IMR-90 (cell line): Measurements from ENCODE around the gene ROM1. TPM values are rescaled to one million over a fixed set of nuclear protein-coding genes. Genes with fewer than 3 reads are reported as not detected.
A peak's percentile ranks its signal among the peaks of the same experiment; 100 is the strongest.

Experiments used
- ATAC-seq: fragments of 200-7000 bp; cut with Tn5 transposase; 2 replicates; pipeline ENCODE4 v1.9.1; 2020; ENCODE audit warnings: low read depth, mild to moderate bottlenecking, moderate library complexity
- BruUV-seq: library from RNA; stranded (reverse); fragments of 400-500 nt; replicated peaks from 2 replicates; lab custom pipeline; 2021; lab: Mats Ljungman, UMichigan
- CTCF ChIA-PET: fragments of 300-600 bp; formaldehyde crosslinking; extraction: SDS; loops from one replicate; lab custom pipeline; 2021; ENCODE audit warnings: antibody characterized with exemption; lab: Yijun Ruan, JAX
- POLR2A ChIA-PET: fragments of 300-600 bp; sonication (Branson Sonifier 250); formaldehyde crosslinking; loops from one replicate; lab custom pipeline; 2022; ENCODE audit warnings: antibody characterized with exemption; ENCODE audit not compliant: unreplicated experiment; lab: Charles Lee
- DNase-seq: peaks from one replicate; pipeline ENCODE4 v3.0.0; 2013
- H2AFZ ChIP-seq: replicated peaks from 2 replicates; pipeline ENCODE3; 2013; ENCODE audit warnings: low read length, mild to moderate bottlenecking; ENCODE audit not compliant: poor library complexity
- H2AK5ac ChIP-seq: 2 replicates; pipeline ENCODE4 v1.6.1; 2013; ENCODE audit warnings: low read depth, low read length, inconsistent platforms
- H2AK9ac ChIP-seq: replicated peaks from 2 replicates; pipeline ENCODE3; 2013; ENCODE audit warnings: mild to moderate bottlenecking, low read depth, low read length, moderate library complexity; ENCODE audit not compliant: poor library complexity
- H2BK120ac ChIP-seq: 2 replicates; pipeline ENCODE4 v1.6.1; 2013; ENCODE audit warnings: low read depth, low read length, inconsistent platforms
- H2BK15ac ChIP-seq: 3 replicates; pipeline ENCODE4 v1.6.1; 2013; ENCODE audit warnings: low read depth, low read length, inconsistent platforms
- H2BK20ac ChIP-seq: 2 replicates; pipeline ENCODE4 v1.6.1; 2013; ENCODE audit warnings: low read depth, mild to moderate bottlenecking, inconsistent platforms, low read length, moderate library complexity
- H2BK5ac ChIP-seq: 2 replicates; pipeline ENCODE4 v1.6.1; 2013; ENCODE audit warnings: mild to moderate bottlenecking, low read depth, low read length, inconsistent platforms; ENCODE audit not compliant: poor library complexity, severe bottlenecking
- H3K14ac ChIP-seq: replicated peaks from 2 replicates; pipeline ENCODE4 v1.6.1; 2013; ENCODE audit warnings: low read depth, low read length, inconsistent platforms
- H3K18ac ChIP-seq: 2 replicates; pipeline ENCODE4 v1.6.1; 2013; ENCODE audit warnings: low read depth, low read length, control low read depth
- H3K23ac ChIP-seq: 2 replicates; pipeline ENCODE4 v1.6.1; 2013; ENCODE audit warnings: low read depth, low read length, inconsistent platforms
- H3K27ac ChIP-seq: 2 replicates; pipeline ENCODE4 v1.5.1; 2013; ENCODE audit warnings: mild to moderate bottlenecking, control low read depth, low read length; ENCODE audit not compliant: insufficient read depth
- H3K27me3 ChIP-seq: 2 replicates; pipeline ENCODE4 v1.6.1; 2013; ENCODE audit warnings: low read length; ENCODE audit not compliant: control insufficient read depth, insufficient read depth
- H3K36me3 ChIP-seq: 2 replicates; pipeline ENCODE4 v1.6.1; 2013; ENCODE audit warnings: low read length, mixed read lengths; ENCODE audit not compliant: control insufficient read depth, insufficient read depth
- H3K4ac ChIP-seq: 2 replicates; pipeline ENCODE4 v1.6.1; 2013; ENCODE audit warnings: low read depth, low read length, inconsistent platforms
- H3K4me1 ChIP-seq: 2 replicates; pipeline ENCODE4 v1.6.1; 2013; ENCODE audit warnings: low read length, mixed read lengths; ENCODE audit not compliant: control insufficient read depth, insufficient read depth
- H3K4me2 ChIP-seq: 2 replicates; pipeline ENCODE4 v1.6.1; 2013; ENCODE audit warnings: low read depth, mild to moderate bottlenecking, control low read depth, low read length, moderate library complexity
- H3K4me3 ChIP-seq: 2 replicates; pipeline ENCODE4 v1.5.1; 2013; ENCODE audit warnings: low read depth, mild to moderate bottlenecking, control low read depth, low read length, moderate library complexity; ENCODE audit not compliant: insufficient read depth
- H3K56ac ChIP-seq: 2 replicates; pipeline ENCODE4 v1.6.1; 2013; ENCODE audit warnings: low read length, inconsistent platforms; ENCODE audit not compliant: insufficient read depth; ENCODE audit errors: extremely low read depth
- H3K79me1 ChIP-seq, 2 experiments: 2 replicates each; pipeline ENCODE4 v1.6.1; 2013; ENCODE audit warnings: low read length in 2 of 2, inconsistent platforms in 1 of 2, low read depth in 1 of 2
- H3K9ac ChIP-seq: 2 replicates; pipeline ENCODE4 v1.6.1; 2013; ENCODE audit warnings: low read depth, low read length, control low read depth
- H3K9me1 ChIP-seq: 2 replicates; pipeline ENCODE4 v1.6.1; 2013; ENCODE audit warnings: low read length, inconsistent platforms; ENCODE audit not compliant: insufficient read depth
- H3K9me3 ChIP-seq: 2 replicates; pipeline ENCODE4 v1.6.1; 2013; ENCODE audit warnings: low read length; ENCODE audit not compliant: control insufficient read depth, insufficient read depth
- H4K20me1 ChIP-seq: 2 replicates; pipeline ENCODE4 v1.6.1; 2013; ENCODE audit warnings: low read length, inconsistent platforms; ENCODE audit not compliant: insufficient read depth
- H4K5ac ChIP-seq: 2 replicates; pipeline ENCODE4 v1.6.1; 2013; ENCODE audit warnings: mild to moderate bottlenecking, low read depth, low read length, control low read depth
- H4K8ac ChIP-seq, 2 experiments: 2 replicates each; pipeline ENCODE4 v1.6.1; 2013; ENCODE audit warnings: low read depth in 2 of 2, low read length in 2 of 2, control low read depth in 1 of 2, inconsistent platforms in 1 of 2
- H4K91ac ChIP-seq: 2 replicates; pipeline ENCODE4 v1.6.1; 2013; ENCODE audit warnings: low read depth, low read length, inconsistent platforms; ENCODE audit not compliant: insufficient read depth
- BHLHE40 ChIP-seq: fragments of 150-350 bp; IDR thresholded peaks from 2 replicates; pipeline ENCODE4 v1.6.1; 2016; ENCODE audit warnings: mild to moderate bottlenecking, low read depth, low read length
- CEBPB ChIP-seq: IDR thresholded peaks from 2 replicates; pipeline ENCODE4 v1.6.1; 2012; ENCODE audit warnings: low read depth, low read length, improper control_type of control experiment
- MAFK ChIP-seq: IDR thresholded peaks from 2 replicates; pipeline ENCODE4 v1.6.1; 2012; ENCODE audit warnings: low read depth, low read length, improper control_type of control experiment
- MXI1 ChIP-seq: IDR thresholded peaks from 2 replicates; pipeline ENCODE4 v1.6.1; 2012; ENCODE audit warnings: low read depth, mild to moderate bottlenecking, low read length, moderate library complexity, borderline replicate concordance
- NFE2L2 ChIP-seq: fragments of 150-350 bp; IDR thresholded peaks from 2 replicates; pipeline ENCODE4 v1.6.1; 2016; ENCODE audit warnings: low read depth, mild to moderate bottlenecking, low read length
- POLR2A ChIP-seq: IDR thresholded peaks from 2 replicates; pipeline ENCODE4 v1.6.1; 2012; ENCODE audit warnings: mild to moderate bottlenecking, low read depth, low read length
- RAD21 ChIP-seq: IDR thresholded peaks from 2 replicates; pipeline ENCODE4 v1.6.1; 2012; ENCODE audit warnings: low read length, improper control_type of control experiment
- RCOR1 ChIP-seq: IDR thresholded peaks from 2 replicates; pipeline ENCODE4 v1.6.1; 2012; ENCODE audit warnings: mild to moderate bottlenecking, low read length, improper control_type of control experiment; ENCODE audit not compliant: insufficient replicate concordance
- RFX5 ChIP-seq: IDR thresholded peaks from 2 replicates; pipeline ENCODE4 v1.8.0; 2012; ENCODE audit warnings: low read depth, mild to moderate bottlenecking, low read length, moderate library complexity
- WGBS, 2 experiments: methylation state at CpG; one replicate each; pipeline versions ENCODE4 v1.1.5 to v1.1.7; 2013; ENCODE audit warnings: missing lambda C conversion rate in 2 of 2; ENCODE audit not compliant: insufficient read length in 1 of 2; ENCODE audit errors: extremely low coverage in 2 of 2; 5-methylcytosine and 5-hydroxymethylcytosine counted together
- dilution Hi-C: fragments of 300-500 bp; cut with HindIII; formaldehyde crosslinking; loops from one replicate; pipeline ENCODE4 v1.14.3; 2018; ENCODE audit warnings: low sequenced_read_pairs; ENCODE audit not compliant: unreplicated experiment
- in situ Hi-C: fragments of 300-500 bp; cut with MboI; formaldehyde crosslinking; loops from 3 replicates; pipeline ENCODE4 v1.14.3; 2019; ENCODE audit warnings: low sequenced_read_pairs, inconsistent platforms, mixed read lengths
- intact Hi-C: fragments of 100-400 bp; cut with micrococcal nuclease; formaldehyde crosslinking; loops from 2 replicates; pipeline ENCODE4 v1.10.0; 2022
- polyA plus RNA-seq, 3 experiments: library from polyadenylated mRNA; depleted of rRNA; stranded (reverse); fragments of >200 nt; gene quantifications; 2 replicates each; pipeline ENCODE4 v1.2.3, GENCODE V29; 2012; ENCODE audit warnings: low replicate concordance in 1 of 3
- total RNA-seq: library from RNA; depleted of rRNA; stranded (reverse); fragments of >200 nt; gene quantifications from 2 replicates; pipeline ENCODE4 v1.2.3, GENCODE V29; 2012
- TF ChIP-seq, protein P1 (sequence below): fragments of 150-350 bp; IDR thresholded peaks from 2 replicates; pipeline ENCODE4 v1.6.1; 2016; ENCODE audit warnings: low read depth, mild to moderate bottlenecking, low read length, moderate library complexity, borderline replicate concordance
- TF ChIP-seq, protein P2 (sequence below): fragments of 150-350 bp; IDR thresholded peaks from 2 replicates; pipeline ENCODE4 v1.6.1; 2017; ENCODE audit warnings: mild to moderate bottlenecking, antibody characterized with exemption, low read length, low read depth
- TF ChIP-seq, protein P3 (sequence below): conservative IDR thresholded peaks from 2 replicates; pipeline ENCODE4 v1.5.1; 2012; ENCODE audit warnings: mild to moderate bottlenecking, low read depth, low read length, improper control_type of control experiment

Gene ROM1
- total and polyA plus RNA-seq, 2 of the 4 experiments (the other 2 are of a cell fraction), result 2.2 to 2.5 TPM

DNA sequence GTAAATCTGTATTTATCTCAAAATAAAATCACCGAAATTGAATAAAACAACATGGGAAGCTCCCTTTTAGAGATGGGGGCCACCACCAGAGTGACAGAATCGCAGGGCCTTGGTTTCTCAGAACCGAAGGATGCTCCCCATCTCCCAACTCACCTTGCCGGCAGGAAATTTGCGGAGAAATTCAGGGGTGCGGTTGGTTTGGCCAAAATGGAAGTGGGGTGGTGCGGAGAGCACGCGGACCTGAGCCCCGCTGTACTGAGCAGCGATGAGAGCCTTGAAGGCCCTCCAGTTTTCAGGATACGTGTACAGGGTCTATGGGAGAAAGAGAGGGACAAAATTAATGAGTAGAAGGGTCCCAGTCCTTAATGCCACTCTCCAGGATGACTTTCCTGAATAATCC is 40.6 kb upstream of the ROM1 start:
- no peak overlapping the region for H2BK15ac ChIP-seq
- no peak overlapping the region for H3K18ac ChIP-seq
- peak overlapping the region; percentile 90 for H3K4me2 ChIP-seq
- H3K4ac ChIP-seq, result peak overlapping the region; percentile 95
- dilution Hi-C loops, result no loop called here
- no peak for TF ChIP-seq NFE2L2
- no peak for TF ChIP-seq POLR2A
- no peak for TF ChIP-seq BHLHE40
- TF ChIP-seq, protein P1, sequence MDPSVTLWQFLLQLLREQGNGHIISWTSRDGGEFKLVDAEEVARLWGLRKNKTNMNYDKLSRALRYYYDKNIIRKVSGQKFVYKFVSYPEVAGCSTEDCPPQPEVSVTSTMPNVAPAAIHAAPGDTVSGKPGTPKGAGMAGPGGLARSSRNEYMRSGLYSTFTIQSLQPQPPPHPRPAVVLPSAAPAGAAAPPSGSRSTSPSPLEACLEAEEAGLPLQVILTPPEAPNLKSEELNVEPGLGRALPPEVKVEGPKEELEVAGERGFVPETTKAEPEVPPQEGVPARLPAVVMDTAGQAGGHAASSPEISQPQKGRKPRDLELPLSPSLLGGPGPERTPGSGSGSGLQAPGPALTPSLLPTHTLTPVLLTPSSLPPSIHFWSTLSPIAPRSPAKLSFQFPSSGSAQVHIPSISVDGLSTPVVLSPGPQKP, result no peak
- TF ChIP-seq, protein P2, sequence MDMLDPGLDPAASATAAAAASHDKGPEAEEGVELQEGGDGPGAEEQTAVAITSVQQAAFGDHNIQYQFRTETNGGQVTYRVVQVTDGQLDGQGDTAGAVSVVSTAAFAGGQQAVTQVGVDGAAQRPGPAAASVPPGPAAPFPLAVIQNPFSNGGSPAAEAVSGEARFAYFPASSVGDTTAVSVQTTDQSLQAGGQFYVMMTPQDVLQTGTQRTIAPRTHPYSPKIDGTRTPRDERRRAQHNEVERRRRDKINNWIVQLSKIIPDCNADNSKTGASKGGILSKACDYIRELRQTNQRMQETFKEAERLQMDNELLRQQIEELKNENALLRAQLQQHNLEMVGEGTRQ, result no peak
- no peak for TF ChIP-seq RFX5
- TF ChIP-seq RAD21, result no peak
- TF ChIP-seq, protein P3, sequence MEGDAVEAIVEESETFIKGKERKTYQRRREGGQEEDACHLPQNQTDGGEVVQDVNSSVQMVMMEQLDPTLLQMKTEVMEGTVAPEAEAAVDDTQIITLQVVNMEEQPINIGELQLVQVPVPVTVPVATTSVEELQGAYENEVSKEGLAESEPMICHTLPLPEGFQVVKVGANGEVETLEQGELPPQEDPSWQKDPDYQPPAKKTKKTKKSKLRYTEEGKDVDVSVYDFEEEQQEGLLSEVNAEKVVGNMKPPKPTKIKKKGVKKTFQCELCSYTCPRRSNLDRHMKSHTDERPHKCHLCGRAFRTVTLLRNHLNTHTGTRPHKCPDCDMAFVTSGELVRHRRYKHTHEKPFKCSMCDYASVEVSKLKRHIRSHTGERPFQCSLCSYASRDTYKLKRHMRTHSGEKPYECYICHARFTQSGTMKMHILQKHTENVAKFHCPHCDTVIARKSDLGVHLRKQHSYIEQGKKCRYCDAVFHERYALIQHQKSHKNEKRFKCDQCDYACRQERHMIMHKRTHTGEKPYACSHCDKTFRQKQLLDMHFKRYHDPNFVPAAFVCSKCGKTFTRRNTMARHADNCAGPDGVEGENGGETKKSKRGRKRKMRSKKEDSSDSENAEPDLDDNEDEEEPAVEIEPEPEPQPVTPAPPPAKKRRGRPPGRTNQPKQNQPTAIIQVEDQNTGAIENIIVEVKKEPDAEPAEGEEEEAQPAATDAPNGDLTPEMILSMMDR, result no peak
- no peak for TF ChIP-seq RCOR1
- TF ChIP-seq MAFK, result no peak
- no peak for TF ChIP-seq MXI1
- TF ChIP-seq CEBPB, result no peak
- BruUV-seq, result no TSS peak
- peaks cover 12% of the 10 kb centered on the region for H3K4me1 ChIP-seq
- H2BK120ac ChIP-seq, result no peak overlapping the region
- H3K23ac ChIP-seq, result peak overlapping the region; percentile 99
- H2AK5ac ChIP-seq, result no peak overlapping the region; the same call in 1 of the 2 replicates
- no peak overlapping the region for H4K91ac ChIP-seq
- H3K9me3 ChIP-seq, result no peaks in the 10 kb centered on the region
- H3K79me1 ChIP-seq, result peaks cover 18 to 78% of the 10 kb centered on the region in 2 experiments
- no peak overlapping the region; the same call in 1 of the 2 replicates for H3K27ac ChIP-seq
- ChIA-PET CTCF (interaction anchor here (1.2 kb wide), 1 partner anchor 12 kb away, joined by 6 read pairs; no protein-coding TSS in a partner anchor), POLR2A (interaction anchor here (0.6 to 1.1 kb wide), 3 partner anchors 9 to 83 kb away, joined by 3 to 4 read pairs (median 3); partner anchors contain the start of gene TUT1)
- ATAC-seq, result no peak
- H4K20me1 ChIP-seq, result peaks cover 45% of the 10 kb centered on the region
- H3K14ac ChIP-seq, result peak overlapping the region; percentile 84
- H3K27me3 ChIP-seq, result no peaks in the 10 kb centered on the region
- H4K5ac ChIP-seq, result no peak overlapping the region
- intact Hi-C loops, result no loop called here
- peak overlapping the region; percentile 86 for H3K9ac ChIP-seq
- H3K4me3 ChIP-seq, result peak overlapping the region; percentile 74
- H3K9me1 ChIP-seq, result peaks cover 11% of the 10 kb centered on the region
- no peak overlapping the region for H2AK9ac ChIP-seq
- peaks cover 51% of the 10 kb centered on the region for H3K36me3 ChIP-seq
- WGBS, 2 experiments, result no CpG with 5 or more reads among the region's 12 CpGs
- in situ Hi-C loops, result no loop called here
- H2BK20ac ChIP-seq, result no peak overlapping the region
- no peak for DNase-seq
- H3K56ac ChIP-seq, result 0 out of 2 replicates have a peak overlapping the region, but pooled peaks have one; percentile 90
- H4K8ac ChIP-seq, result no peak overlapping the region
- H2BK5ac ChIP-seq, result peak overlapping the region; percentile 54
- no peak overlapping the region for H2AFZ ChIP-seq
